Brain microvascular endothelial cell (primary cell): Measurements from ENCODE around the gene ENTPD6.

Experiments used
- DNase-seq: peaks from one replicate; pipeline ENCODE4 v3.0.0-alpha.2; 2020
- H3K27ac ChIP-seq: fragments of 250-450 bp; sonication (Bioruptor Pico); 2 replicates; pipeline ENCODE4 v1.5.1; 2020; ENCODE audit warnings: mild to moderate bottlenecking, moderate library complexity
- H3K27me3 ChIP-seq: fragments of 250-450 bp; sonication (Bioruptor Pico); replicated peaks from 2 replicates; pipeline ENCODE4 v1.5.1; 2020; ENCODE audit warnings: mild to moderate bottlenecking
- H3K36me3 ChIP-seq: fragments of 250-450 bp; sonication (Bioruptor Pico); replicated peaks from 2 replicates; pipeline ENCODE4 v1.5.1; 2020; ENCODE audit warnings: mild to moderate bottlenecking
- H3K4me3 ChIP-seq: 2 replicates; pipeline ENCODE4 v1.5.1; 2011; ENCODE audit warnings: low read depth, mild to moderate bottlenecking, control low read depth, low read length, moderate library complexity
- in situ Hi-C: cut with HindIII; loops from 2 replicates; pipeline ENCODE4 v1.10.0; 2017; ENCODE audit warnings: low sequenced_read_pairs, low pct_ligation_motif_present
- TF ChIP-seq, protein P1 (sequence below): IDR thresholded peaks from 2 replicates; pipeline ENCODE4 v1.5.1; 2011; ENCODE audit warnings: low read depth, mild to moderate bottlenecking, moderate library complexity, low read length, control low read depth, inconsistent platforms; ENCODE audit errors: missing control alignments

The ENTPD6 gene

DNA sequence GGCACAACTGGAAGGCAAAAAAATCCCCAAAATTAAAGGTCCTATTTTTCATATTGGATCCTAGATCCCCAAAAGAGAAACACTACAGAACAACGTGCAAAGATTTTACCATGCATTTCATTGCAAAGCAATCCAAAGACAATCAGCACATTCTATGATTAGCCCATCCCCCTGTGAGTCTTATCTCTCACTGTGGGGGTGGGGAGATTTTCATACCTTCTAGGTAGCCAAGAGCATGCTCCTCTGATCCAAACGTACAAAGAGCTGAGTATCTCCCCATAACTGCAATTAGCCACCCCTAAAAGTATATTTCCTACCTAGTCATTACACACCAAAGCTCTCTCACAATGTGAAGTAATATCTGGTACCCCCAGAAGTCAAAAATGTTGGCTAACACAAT is 22.2 kb upstream of the ENTPD6 start:
- in situ Hi-C loops, result no loop called here
- TF ChIP-seq, protein P1, sequence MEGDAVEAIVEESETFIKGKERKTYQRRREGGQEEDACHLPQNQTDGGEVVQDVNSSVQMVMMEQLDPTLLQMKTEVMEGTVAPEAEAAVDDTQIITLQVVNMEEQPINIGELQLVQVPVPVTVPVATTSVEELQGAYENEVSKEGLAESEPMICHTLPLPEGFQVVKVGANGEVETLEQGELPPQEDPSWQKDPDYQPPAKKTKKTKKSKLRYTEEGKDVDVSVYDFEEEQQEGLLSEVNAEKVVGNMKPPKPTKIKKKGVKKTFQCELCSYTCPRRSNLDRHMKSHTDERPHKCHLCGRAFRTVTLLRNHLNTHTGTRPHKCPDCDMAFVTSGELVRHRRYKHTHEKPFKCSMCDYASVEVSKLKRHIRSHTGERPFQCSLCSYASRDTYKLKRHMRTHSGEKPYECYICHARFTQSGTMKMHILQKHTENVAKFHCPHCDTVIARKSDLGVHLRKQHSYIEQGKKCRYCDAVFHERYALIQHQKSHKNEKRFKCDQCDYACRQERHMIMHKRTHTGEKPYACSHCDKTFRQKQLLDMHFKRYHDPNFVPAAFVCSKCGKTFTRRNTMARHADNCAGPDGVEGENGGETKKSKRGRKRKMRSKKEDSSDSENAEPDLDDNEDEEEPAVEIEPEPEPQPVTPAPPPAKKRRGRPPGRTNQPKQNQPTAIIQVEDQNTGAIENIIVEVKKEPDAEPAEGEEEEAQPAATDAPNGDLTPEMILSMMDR, result no peak
- no peaks in the 10 kb centered on the region for H3K27me3 ChIP-seq
- H3K27ac ChIP-seq, result no peak overlapping the region
- no peak overlapping the region for H3K4me3 ChIP-seq
- no peak for DNase-seq
- no peaks in the 10 kb centered on the region for H3K36me3 ChIP-seq

GRCh38 chr20:25173886-25174308 is 21.6 kb upstream of the ENTPD6 start:
- no peak for DNase-seq
- H3K27me3 ChIP-seq, result no peaks in the 10 kb centered on the region
- in situ Hi-C loops, result no loop called here
- H3K4me3 ChIP-seq, result no peak overlapping the region
- H3K36me3 ChIP-seq, result no peaks in the 10 kb centered on the region
- TF ChIP-seq, protein P1, result no peak
- no peak overlapping the region for H3K27ac ChIP-seq

GRCh38 chr20:25176184-25176583 is 19.3 kb upstream of the ENTPD6 start:
- no peak for DNase-seq
- Histone ChIP-seq H3K27me3 (no peaks in the 10 kb centered on the region), H3K36me3 (no peaks in the 10 kb centered on the region), H3K4me3 (no peak overlapping the region), H3K27ac (no peak overlapping the region)
- in situ Hi-C loops, result no loop called here
- TF ChIP-seq, protein P1, result no peak

- Histone ChIP-seq H3K4me3 (no peak overlapping the region), H3K27ac (no peak overlapping the region), H3K36me3 (no peaks in the 10 kb centered on the region), H3K27me3 (no peaks in the 10 kb centered on the region)
- DNase-seq, result no peak
- TF ChIP-seq, protein P1, result no peak
- in situ Hi-C loops, result no loop called here
Measured at GRCh38 chr20:25177890-25178321, 17.6 kb upstream of the ENTPD6 start.

GRCh38 chr20:25178563-25179438 is 16.7 kb upstream of the ENTPD6 start:
- in situ Hi-C loops, result no loop called here
- Histone ChIP-seq H3K36me3 (no peaks in the 10 kb centered on the region), H3K27me3 (no peaks in the 10 kb centered on the region), H3K27ac (no peak overlapping the region), H3K4me3 (no peak overlapping the region)
- DNase-seq, result peak; percentile 79
- TF ChIP-seq, protein P1, result peak; percentile 77
